ENCODE measurements around the gene NFIB.

Gene NFIB

GRCh38 chr9:14303521-14303920 lies 10.4 kb downstream of the NFIB start:
- DNase-seq: no peak

GRCh38 chr9:14303100-14303499 lies 10.8 kb downstream of the NFIB start:
- no peak for DNase-seq

GRCh38 chr9:14302405-14302804 lies 11.5 kb downstream of the NFIB start:
- DNase-seq: no peak

GRCh38 chr9:14301583-14302021 lies 12.3 kb downstream of the NFIB start:
- DNase-seq: no peak

- no peak for DNase-seq
These were observed 12.9 kb downstream of the NFIB start for GRCh38 chr9:14301006-14301405.

- no peak for DNase-seq
These were observed 13.4 kb downstream of the NFIB start for GRCh38 chr9:14300588-14300987.

- DNase-seq: no peak
These were observed 13.9 kb downstream of the NFIB start for GRCh38 chr9:14300040-14300439.

- DNase-seq: no peak
These were observed 15.3 kb downstream of the NFIB start for GRCh38 chr9:14298601-14299022.

- no peak for DNase-seq
These were observed 17.3 kb downstream of the NFIB start for GRCh38 chr9:14296495-14297113.

GRCh38 chr9:14294659-14295058 lies 19.3 kb downstream of the NFIB start:
- no peak for DNase-seq

GRCh38 chr9:14293801-14294200 lies 20.1 kb downstream of the NFIB start:
- no peak for DNase-seq

- DNase-seq: no peak
These were observed 21.7 kb downstream of the NFIB start for GRCh38 chr9:14292181-14292739.

GRCh38 chr9:14289916-14290315 lies 24.0 kb downstream of the NFIB start:
- no peak for DNase-seq

- DNase-seq: no peak
These were observed 25.5 kb downstream of the NFIB start for GRCh38 chr9:14288433-14288832.

- DNase-seq: no peak
These were observed 27.8 kb downstream of the NFIB start for GRCh38 chr9:14286121-14286520.

GRCh38 chr9:14283276-14283675 lies 30.7 kb downstream of the NFIB start:
- no peak for DNase-seq

GRCh38 chr9:14281876-14282275 lies 32.1 kb downstream of the NFIB start:
- DNase-seq: no peak

GRCh38 chr9:14281136-14281795 lies 32.7 kb downstream of the NFIB start:
- no peak for DNase-seq

GRCh38 chr9:14279671-14280070 lies 34.3 kb downstream of the NFIB start:
- no peak for DNase-seq

GRCh38 chr9:14278291-14278721 lies 35.6 kb downstream of the NFIB start:
- DNase-seq: no peak

- no peak for DNase-seq
These were observed 36.2 kb downstream of the NFIB start for GRCh38 chr9:14277761-14278160.

- DNase-seq: no peak
These were observed 36.7 kb downstream of the NFIB start for GRCh38 chr9:14277244-14277643.

GRCh38 chr9:14275331-14275730 lies 38.6 kb downstream of the NFIB start:
- DNase-seq: no peak

- DNase-seq: no peak
These were observed 40.2 kb downstream of the NFIB start for GRCh38 chr9:14273696-14274121.

All from activated CD4-positive, alpha-beta T cell treated with anti-CD3 and anti-CD28 coated beads, Interleukin-2, amount 50 U/mL, for 16 hours (primary cell).